GM12873 (cell line): ENCODE data around the gene LDLRAD2.

ENCODE experiments used
- TF ChIP-seq, protein P1 (sequence below): IDR thresholded peaks from 2 replicates; pipeline ENCODE4 v1.5.1; 2012; ENCODE audit warnings: low read depth, mild to moderate bottlenecking, moderate library complexity, low read length, control low read depth; ENCODE audit not compliant: insufficient read depth; ENCODE audit errors: missing control alignments

The LDLRAD2 gene

DNA sequence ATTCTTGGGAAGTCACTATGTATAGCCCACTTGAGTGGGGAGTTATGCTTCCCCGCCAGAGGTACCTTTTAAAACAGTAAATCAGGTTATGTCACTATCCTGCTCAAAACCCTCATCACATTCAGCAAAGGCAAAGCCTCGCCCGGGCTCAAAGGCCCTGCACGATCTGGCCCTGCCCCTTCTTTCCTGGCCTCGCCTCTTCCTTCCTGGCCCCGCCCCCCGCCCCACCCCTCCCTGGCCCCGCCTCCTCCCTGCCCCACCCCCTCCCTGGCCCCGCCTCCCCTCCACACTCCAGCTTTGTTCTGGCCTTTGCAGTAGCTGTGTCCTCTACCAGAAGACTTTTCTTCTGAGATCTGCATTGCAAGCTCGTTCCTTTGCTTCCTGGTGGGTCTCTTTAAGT lies 6.6 kb downstream of the LDLRAD2 start:
- TF ChIP-seq, protein P1, sequence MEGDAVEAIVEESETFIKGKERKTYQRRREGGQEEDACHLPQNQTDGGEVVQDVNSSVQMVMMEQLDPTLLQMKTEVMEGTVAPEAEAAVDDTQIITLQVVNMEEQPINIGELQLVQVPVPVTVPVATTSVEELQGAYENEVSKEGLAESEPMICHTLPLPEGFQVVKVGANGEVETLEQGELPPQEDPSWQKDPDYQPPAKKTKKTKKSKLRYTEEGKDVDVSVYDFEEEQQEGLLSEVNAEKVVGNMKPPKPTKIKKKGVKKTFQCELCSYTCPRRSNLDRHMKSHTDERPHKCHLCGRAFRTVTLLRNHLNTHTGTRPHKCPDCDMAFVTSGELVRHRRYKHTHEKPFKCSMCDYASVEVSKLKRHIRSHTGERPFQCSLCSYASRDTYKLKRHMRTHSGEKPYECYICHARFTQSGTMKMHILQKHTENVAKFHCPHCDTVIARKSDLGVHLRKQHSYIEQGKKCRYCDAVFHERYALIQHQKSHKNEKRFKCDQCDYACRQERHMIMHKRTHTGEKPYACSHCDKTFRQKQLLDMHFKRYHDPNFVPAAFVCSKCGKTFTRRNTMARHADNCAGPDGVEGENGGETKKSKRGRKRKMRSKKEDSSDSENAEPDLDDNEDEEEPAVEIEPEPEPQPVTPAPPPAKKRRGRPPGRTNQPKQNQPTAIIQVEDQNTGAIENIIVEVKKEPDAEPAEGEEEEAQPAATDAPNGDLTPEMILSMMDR, result no peak

DNA sequence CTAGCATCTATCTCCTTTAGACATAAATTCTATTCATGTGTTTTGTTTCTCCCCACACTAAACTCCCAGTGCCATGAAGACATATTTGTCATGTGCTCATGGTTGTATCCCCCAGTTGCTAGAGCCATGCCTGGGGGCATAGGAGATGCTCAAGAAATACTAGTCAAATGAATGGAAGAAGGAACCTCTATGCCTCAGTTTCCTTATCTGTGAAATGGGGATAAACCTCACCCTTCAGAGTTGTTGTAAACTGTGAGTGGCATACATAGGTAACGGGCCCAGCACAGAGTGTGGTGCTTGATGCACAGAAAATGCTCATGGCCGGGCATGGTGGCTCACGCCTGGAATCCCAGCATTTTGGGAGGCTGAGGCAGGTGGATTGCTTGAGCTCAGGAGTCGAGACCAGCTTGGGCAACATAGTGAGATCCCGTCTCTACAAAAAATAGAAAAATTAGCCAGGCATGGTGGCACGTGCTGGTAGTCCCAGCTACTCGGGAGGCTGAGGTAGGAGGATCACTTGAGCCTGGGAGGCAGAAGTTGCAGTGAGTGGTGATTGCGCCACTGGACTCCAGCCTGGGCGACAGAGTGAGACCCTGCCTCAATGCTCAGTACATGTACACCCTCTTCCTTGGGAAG lies 8.7 kb downstream of the LDLRAD2 start:
- TF ChIP-seq, protein P1, result no peak

DNA sequence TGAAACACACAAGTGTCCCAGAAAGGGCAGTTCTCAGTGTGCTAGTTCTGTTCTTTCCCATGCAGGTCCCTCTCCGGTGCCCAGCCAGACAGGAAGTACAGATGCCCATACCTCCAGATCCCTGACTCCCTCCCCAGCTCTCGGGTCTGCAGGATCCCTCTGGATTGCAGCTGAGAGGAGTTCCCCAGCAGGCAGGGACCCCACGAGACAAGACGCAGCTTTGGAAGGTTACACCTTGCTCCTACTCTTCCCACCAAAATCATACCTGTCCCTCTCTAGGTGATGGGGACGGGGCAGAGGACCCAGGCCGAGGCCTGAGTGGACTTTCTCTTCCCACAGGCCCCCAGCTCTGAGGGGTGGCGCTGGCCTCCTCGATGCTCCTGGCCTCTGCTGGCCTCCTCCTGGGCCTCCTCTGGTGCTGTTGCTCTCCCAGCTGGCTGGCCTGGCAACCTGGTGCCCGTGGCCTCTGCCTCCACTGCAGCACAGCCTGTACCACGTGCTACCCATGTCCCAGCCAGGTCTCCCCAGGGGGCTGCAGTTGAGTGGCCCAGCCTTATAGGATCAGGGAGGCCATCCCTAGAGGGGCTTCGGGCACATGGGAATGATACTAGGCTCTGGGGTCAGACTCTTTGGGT lies 9.4 kb downstream of the LDLRAD2 start:
- TF ChIP-seq, protein P1, result no peak

DNA sequence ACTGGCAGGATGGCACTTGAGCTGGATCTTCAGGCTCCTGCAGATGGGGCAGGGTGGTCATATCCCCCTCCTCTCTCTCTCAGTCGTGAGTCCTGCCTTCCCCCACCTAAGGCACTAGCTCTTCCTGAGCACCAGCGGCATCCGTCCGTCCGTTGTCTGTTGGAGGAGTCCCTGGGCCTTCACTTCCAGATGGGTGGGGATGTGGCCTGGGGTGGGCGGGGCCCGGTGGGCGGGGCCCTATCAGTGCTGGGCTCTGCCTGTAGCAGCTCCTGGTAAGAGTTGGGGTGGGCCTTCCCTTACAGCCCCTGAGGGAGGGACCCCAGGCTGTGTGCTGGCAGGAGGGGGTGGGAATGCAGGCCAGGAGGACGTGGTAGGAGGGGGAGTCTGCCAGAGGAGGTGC lies 10.3 kb downstream of the LDLRAD2 start:
- TF ChIP-seq, protein P1, result no peak

DNA sequence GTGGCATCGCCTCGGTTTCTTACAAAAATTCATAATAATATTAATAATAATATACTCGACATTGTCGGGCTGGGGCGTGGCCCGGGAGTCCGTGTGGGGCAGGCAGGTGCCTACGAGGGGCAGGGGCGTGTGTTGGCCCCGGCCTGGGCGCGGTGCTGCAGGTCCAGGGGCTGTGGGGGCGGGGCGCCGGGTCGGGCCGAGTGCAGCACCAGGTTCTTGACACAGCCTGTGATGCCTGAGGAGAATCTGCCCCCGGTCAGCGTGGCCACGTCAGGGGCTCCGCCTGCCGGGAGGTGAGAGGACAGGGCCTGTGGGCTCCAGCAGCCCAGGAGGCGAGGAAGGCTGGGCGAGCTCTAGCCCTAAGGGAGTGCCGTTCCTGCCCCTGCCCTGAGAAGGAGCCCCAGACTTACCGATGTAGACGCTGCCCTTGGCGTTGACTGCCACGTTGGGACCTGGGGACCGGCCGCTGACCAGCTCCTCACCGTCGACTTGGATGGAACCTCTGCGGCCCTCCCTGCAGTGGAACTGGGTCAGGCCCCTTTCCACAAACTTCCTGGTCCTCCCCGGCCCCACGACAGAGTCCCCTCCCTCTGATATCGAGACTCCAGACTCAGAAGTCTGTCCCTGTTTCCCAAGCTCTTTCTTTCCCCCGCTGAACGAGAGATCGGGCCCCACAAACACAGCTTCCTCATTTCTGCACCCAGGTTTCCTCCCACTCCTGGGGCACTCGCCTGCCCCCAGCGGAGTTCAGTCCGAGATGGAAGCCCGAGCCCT lies 11.3 kb downstream of the LDLRAD2 start:
- TF ChIP-seq, protein P1, result no peak

DNA sequence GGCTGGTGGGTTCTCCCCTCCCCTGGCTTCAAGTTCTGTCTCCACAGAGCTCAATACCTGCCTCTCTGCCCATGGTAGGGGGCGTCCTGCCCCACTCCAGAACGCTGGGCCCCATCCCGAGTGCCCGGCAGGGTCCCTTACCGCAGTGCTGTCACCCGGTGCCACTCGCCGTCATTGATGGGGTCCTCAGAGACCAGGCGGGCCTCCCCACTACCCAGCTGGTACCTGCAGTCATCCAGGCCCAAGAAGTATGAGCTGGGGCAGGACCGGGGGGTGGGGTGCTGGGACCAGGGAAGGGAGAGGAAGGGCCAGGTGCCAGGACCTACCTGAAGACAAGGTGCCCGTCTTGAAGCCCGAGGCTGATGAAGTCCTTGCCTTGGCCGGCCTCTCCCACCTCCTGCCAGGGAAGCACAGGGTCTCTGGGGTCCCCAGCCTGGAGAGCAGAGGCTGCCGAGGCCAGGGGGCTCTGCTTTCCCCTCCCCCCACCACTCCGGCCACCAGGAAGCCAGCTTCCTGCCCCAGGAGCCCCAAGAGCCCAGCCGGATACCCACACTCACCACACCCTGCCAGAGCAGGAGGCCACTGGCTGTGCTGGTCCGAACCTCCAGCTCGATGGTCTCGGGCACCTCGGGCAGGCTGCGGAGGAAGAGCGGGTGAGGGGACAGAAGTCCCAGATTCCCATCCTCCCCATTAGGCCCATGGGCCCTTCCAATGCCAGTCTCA lies 12.1 kb downstream of the LDLRAD2 start:
- TF ChIP-seq, protein P1, result no peak

DNA sequence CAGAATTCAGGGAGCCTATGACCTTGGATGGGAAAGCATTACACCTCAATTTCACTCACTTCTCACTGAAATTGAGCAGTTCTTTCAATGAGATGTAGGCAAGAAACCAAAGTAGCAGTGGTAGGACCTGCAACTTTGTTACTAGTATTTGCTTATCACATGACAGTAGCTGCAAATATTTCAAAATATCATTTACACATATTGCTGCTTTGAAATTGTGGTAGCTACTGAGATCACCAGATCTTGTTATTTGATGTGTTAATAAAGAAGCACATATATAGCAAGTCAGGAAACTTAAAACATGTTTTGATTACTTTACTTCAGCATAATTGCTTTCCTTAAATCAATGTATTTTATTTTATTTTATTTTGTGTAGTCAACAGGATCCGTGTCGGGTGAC lies 12.9 kb downstream of the LDLRAD2 start:
- TF ChIP-seq, protein P1, result no peak
